ENCODE measurements around the gene PCBP3.

Gene PCBP3

GRCh38 chr21:45778686-45779085 lies 135.2 kb downstream of the PCBP3 start:
- DNase-seq (ENCODE audit: extremely low read depth in 1 of 2, low read depth in 1 of 2): no peak

GRCh38 chr21:45779226-45779625 lies 135.7 kb downstream of the PCBP3 start:
- no peak for DNase-seq (ENCODE audit: extremely low read depth in 1 of 2, low read depth in 1 of 2)

GRCh38 chr21:45780647-45781046 lies 137.1 kb downstream of the PCBP3 start:
- DNase-seq (ENCODE audit: extremely low read depth in 1 of 2, low read depth in 1 of 2): no peak

- no peak for DNase-seq (ENCODE audit: extremely low read depth in 1 of 2, low read depth in 1 of 2)
These were observed 138.2 kb downstream of the PCBP3 start for GRCh38 chr21:45781741-45782140.

GRCh38 chr21:45786660-45787059 lies 143.1 kb downstream of the PCBP3 start:
- no peak for DNase-seq (ENCODE audit: extremely low read depth in 1 of 2, low read depth in 1 of 2)

GRCh38 chr21:45787371-45787770 lies 143.8 kb downstream of the PCBP3 start:
- DNase-seq (ENCODE audit: extremely low read depth in 1 of 2, low read depth in 1 of 2): no peak

GRCh38 chr21:45788198-45788597 lies 144.7 kb downstream of the PCBP3 start:
- no peak for DNase-seq (ENCODE audit: extremely low read depth in 1 of 2, low read depth in 1 of 2)

GRCh38 chr21:45788637-45789506 lies 145.3 kb downstream of the PCBP3 start:
- no peak for DNase-seq (ENCODE audit: extremely low read depth in 1 of 2, low read depth in 1 of 2)

- no peak for DNase-seq (ENCODE audit: extremely low read depth in 1 of 2, low read depth in 1 of 2)
These were observed 146.9 kb downstream of the PCBP3 start for GRCh38 chr21:45790427-45790826.

- no peak for DNase-seq (ENCODE audit: extremely low read depth in 1 of 2, low read depth in 1 of 2)
These were observed 148.3 kb downstream of the PCBP3 start for GRCh38 chr21:45791562-45792418.

- DNase-seq (ENCODE audit: extremely low read depth in 1 of 2, low read depth in 1 of 2): no peak
These were observed 149.3 kb downstream of the PCBP3 start for GRCh38 chr21:45792682-45793383.

GRCh38 chr21:45794027-45794426 lies 150.5 kb downstream of the PCBP3 start:
- DNase-seq (ENCODE audit: extremely low read depth in 1 of 2, low read depth in 1 of 2): no peak

GRCh38 chr21:45796003-45796402 lies 152.5 kb downstream of the PCBP3 start:
- DNase-seq (ENCODE audit: extremely low read depth in 1 of 2, low read depth in 1 of 2): no peak

- no peak for DNase-seq (ENCODE audit: extremely low read depth in 1 of 2, low read depth in 1 of 2)
These were observed 153.8 kb downstream of the PCBP3 start for GRCh38 chr21:45797338-45797737.

- no peak for DNase-seq (ENCODE audit: extremely low read depth in 1 of 2, low read depth in 1 of 2)
These were observed 156.3 kb downstream of the PCBP3 start for GRCh38 chr21:45799765-45800338.

- no peak for DNase-seq (ENCODE audit: extremely low read depth in 1 of 2, low read depth in 1 of 2)
These were observed 157.0 kb downstream of the PCBP3 start for GRCh38 chr21:45800339-45801080.

GRCh38 chr21:45801129-45801964 lies 157.8 kb downstream of the PCBP3 start:
- DNase-seq (ENCODE audit: extremely low read depth in 1 of 2, low read depth in 1 of 2): no peak

- no peak for DNase-seq (ENCODE audit: extremely low read depth in 1 of 2, low read depth in 1 of 2)
These were observed 158.5 kb downstream of the PCBP3 start for GRCh38 chr21:45801989-45802388.

- DNase-seq (ENCODE audit: extremely low read depth in 1 of 2, low read depth in 1 of 2): no peak
These were observed 158.9 kb downstream of the PCBP3 start for GRCh38 chr21:45802425-45802824.
